ENCODE results near the gene HARBI1.

- TF ChIP-seq CTCF (conservative IDR thresholded peaks at IDR 0.05) = no peak; the same call in 1 of the 2 replicates
- TF ChIP-seq ZFX (IDR thresholded peaks at IDR 0.05) = no peak
Measured at GRCh38 chr11:46617972-46618314, 916 bp upstream of the HARBI1 start.
